ENCODE results near the gene MFNG. TPM values are rescaled to one million over a fixed set of nuclear protein-coding genes. Genes with fewer than 3 reads are reported as not detected.

The MFNG gene
- total and polyA plus RNA-seq, 2 donors (not counting 1 experiment from before 2014, with no cell fraction given), result 95.9 to 125 TPM

- H3K36me3 ChIP-seq (replicated peaks in 1 of 2; ENCODE audit: control extremely low read depth in 1 of 2, control insufficient read depth in 1 of 2, extremely low read depth in 1 of 2, insufficient read depth in 2 of 2, low read length in 1 of 2), result no peaks in the 10 kb centered on the region
- H3K27ac ChIP-seq (ENCODE audit: low read length in 2 of 2), result no peak overlapping the region
- TF ChIP-seq EZH2 (IDR thresholded peaks at IDR 0.05; ENCODE audit: borderline replicate concordance, insufficient read depth, low read depth, low read length, poor library complexity, severe bottlenecking) (no peak), CTCF (IDR thresholded peaks at IDR 0.05) (no peak)
- H3K4me1 ChIP-seq (ENCODE audit: control insufficient read depth in 2 of 2, insufficient read depth in 2 of 2, low read length in 2 of 2), result no peaks in the 10 kb centered on the region
- Mint-ChIP-seq H3K4me1 (no peaks in the 10 kb centered on the region), H3K27ac (no peak overlapping the region), H3K4me3 (no peak overlapping the region), H3K27me3 (peaks cover 24% of the 10 kb centered on the region), H3K9me3 (ENCODE audit: insufficient read depth) (peaks cover 8% of the 10 kb centered on the region)
- ChIA-PET POLR2A (no interaction called here), CTCF (interaction anchor here (1.3 kb wide), 1 partner anchor 11 kb away, joined by 4 read pairs; no protein-coding TSS in a partner anchor)
- H3K4me2 ChIP-seq (replicated peaks; ENCODE audit: low read depth, low read length, poor library complexity, severe bottlenecking), result no peak overlapping the region
- DNase-seq, result no peak
- H3K4me3 ChIP-seq (ENCODE audit: control extremely low read depth in 1 of 5, extremely low read depth in 1 of 5, insufficient read depth in 1 of 5, low read depth in 2 of 5, low read length in 4 of 5), result no peak overlapping the region
- no peak for ATAC-seq (ENCODE audit: low read depth)
- no peak overlapping the region for H2AFZ ChIP-seq (ENCODE audit: insufficient read depth, low read depth, low read length, poor library complexity, severe bottlenecking)
- H3K9me3 ChIP-seq (ENCODE audit: control extremely low read depth in 1 of 3, control insufficient read depth in 2 of 3, insufficient read depth in 1 of 3, low read length in 2 of 3), result peaks cover 0 to 12% (median 3%) of the 10 kb centered on the region in 3 donors
- no peaks in the 10 kb centered on the region for H4K20me1 ChIP-seq (ENCODE audit: control insufficient read depth, insufficient read depth, low read length, poor library complexity, severe bottlenecking)
- no peak overlapping the region for H3K9ac ChIP-seq (ENCODE audit: low read length)
- peaks cover 0 to 3% (median 0%) of the 10 kb centered on the region in 4 experiments for H3K27me3 ChIP-seq (replicated peaks in 1 of 4; ENCODE audit: control extremely low read depth in 1 of 4, control insufficient read depth in 3 of 4, insufficient read depth in 4 of 4, low read length in 3 of 4)
- no peaks in the 10 kb centered on the region for H3K79me2 ChIP-seq (ENCODE audit: control insufficient read depth, insufficient read depth, low read length)
- intact Hi-C loops (cut with micrococcal nuclease), result no loop called here
- WGBS (ENCODE audit: insufficient coverage), result 73% methylated on average over 4 of the region's 5 CpGs
Observed at GRCh38 chr22:37439347-37439746, 46.8 kb downstream of the MFNG start.

GRCh38 chr22:37435970-37436603 lies 50.1 kb downstream of the MFNG start:
- DNase-seq (no peak), ATAC-seq (ENCODE audit: low read depth) (no peak)
- no peaks in the 10 kb centered on the region for H3K36me3 ChIP-seq (replicated peaks in 1 of 2; ENCODE audit: control extremely low read depth in 1 of 2, control insufficient read depth in 1 of 2, extremely low read depth in 1 of 2, insufficient read depth in 2 of 2, low read length in 1 of 2)
- ChIA-PET POLR2A (no interaction called here), CTCF (no interaction called here)
- TF ChIP-seq CTCF (IDR thresholded peaks at IDR 0.05) (no peak), EZH2 (IDR thresholded peaks at IDR 0.05; ENCODE audit: borderline replicate concordance, insufficient read depth, low read depth, low read length, poor library complexity, severe bottlenecking) (no peak)
- peaks cover 5% of the 10 kb centered on the region for H3K9me3 Mint-ChIP-seq (ENCODE audit: insufficient read depth)
- H3K27me3 Mint-ChIP-seq, result peaks cover 38% of the 10 kb centered on the region
- H3K4me3 Mint-ChIP-seq, result no peak overlapping the region
- intact Hi-C loops (cut with micrococcal nuclease), result no loop called here
- H3K4me1 Mint-ChIP-seq, result no peaks in the 10 kb centered on the region
- no peak overlapping the region for H3K27ac Mint-ChIP-seq
- H3K4me3 ChIP-seq (ENCODE audit: control extremely low read depth in 1 of 5, extremely low read depth in 1 of 5, insufficient read depth in 1 of 5, low read depth in 2 of 5, low read length in 4 of 5), result no peak overlapping the region
- no peaks in the 10 kb centered on the region for H3K4me1 ChIP-seq (ENCODE audit: control insufficient read depth in 2 of 2, insufficient read depth in 2 of 2, low read length in 2 of 2)
- H3K4me2 ChIP-seq (replicated peaks; ENCODE audit: low read depth, low read length, poor library complexity, severe bottlenecking), result no peak overlapping the region
- no peaks in the 10 kb centered on the region for H3K79me2 ChIP-seq (ENCODE audit: control insufficient read depth, insufficient read depth, low read length)
- peaks cover 0 to 14% (median 3%) of the 10 kb centered on the region in 3 donors for H3K9me3 ChIP-seq (ENCODE audit: control extremely low read depth in 1 of 3, control insufficient read depth in 2 of 3, insufficient read depth in 1 of 3, low read length in 2 of 3)
- H2AFZ ChIP-seq (ENCODE audit: insufficient read depth, low read depth, low read length, poor library complexity, severe bottlenecking), result no peak overlapping the region
- no peak overlapping the region for H3K27ac ChIP-seq (ENCODE audit: low read length in 2 of 2)
- WGBS (ENCODE audit: insufficient coverage), result 95% methylated on average over 4 of the region's 5 CpGs
- H3K27me3 ChIP-seq (replicated peaks in 1 of 4; ENCODE audit: control extremely low read depth in 1 of 4, control insufficient read depth in 3 of 4, insufficient read depth in 4 of 4, low read length in 3 of 4), result peaks cover 0 to 26% (median 0%) of the 10 kb centered on the region in 4 experiments
- H3K9ac ChIP-seq (ENCODE audit: low read length), result no peak overlapping the region
- no peaks in the 10 kb centered on the region for H4K20me1 ChIP-seq (ENCODE audit: control insufficient read depth, insufficient read depth, low read length, poor library complexity, severe bottlenecking)

Data from B cell (primary cell).